ENCODE measurements around the gene DNM3. TPM values are rescaled to one million over a fixed set of nuclear protein-coding genes. Genes with fewer than 3 reads are reported as not detected.

DNM3 gene
- total and polyA plus RNA-seq, 2 of the 8 experiments (the other 6 are each of a cell fraction or from before 2014, with no cell fraction given) = 2.0 to 8.5 TPM

DNA sequence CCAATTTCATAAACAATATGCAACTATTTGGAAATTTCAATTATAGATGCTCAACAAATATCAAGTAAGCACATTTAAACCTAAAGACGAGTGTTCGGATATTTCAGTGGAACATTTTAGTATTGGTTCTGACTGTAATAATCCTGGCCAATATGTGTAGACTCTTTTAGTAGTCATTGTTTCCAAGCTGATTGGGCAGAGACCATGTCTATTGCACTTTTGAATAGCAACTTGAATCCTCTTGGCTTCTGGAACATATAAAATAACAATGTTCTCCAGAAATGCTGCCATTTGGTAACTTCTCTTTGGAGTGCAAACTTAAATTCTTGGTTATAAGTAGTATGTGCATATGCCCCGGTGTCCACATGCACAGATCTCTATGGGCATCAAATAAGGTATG lies 373.7 kb downstream of the DNM3 start:
- no peak overlapping the region for H2AFZ ChIP-seq (ENCODE audit: low read length)
- POLR2A ChIA-PET (ENCODE audit: partially characterized antibody) = no interaction called here
- no peak overlapping the region for H3K9ac ChIP-seq (replicated peaks in 1 of 4; ENCODE audit: extremely low read depth in 1 of 4, low read depth in 3 of 4, low read length in 3 of 4)
- H3K27me3 ChIP-seq (replicated peaks in 1 of 4; ENCODE audit: control insufficient read depth in 3 of 4, extremely low read depth in 1 of 4, insufficient read depth in 3 of 4, low read length in 3 of 4) = no peaks in the 10 kb centered on the region
- H3K56ac ChIP-seq (replicated peaks; ENCODE audit: insufficient read length, low read depth, low read length) = no peak overlapping the region
- H3K79me2 ChIP-seq (ENCODE audit: control insufficient read depth in 1 of 2, insufficient read depth in 2 of 2, low read length in 2 of 2) = no peaks in the 10 kb centered on the region
- H2AK5ac ChIP-seq (ENCODE audit: low read depth, low read length) = no peak overlapping the region
- no peaks in the 10 kb centered on the region for H4K20me1 ChIP-seq (replicated peaks in 1 of 2; ENCODE audit: control insufficient read depth in 1 of 2, insufficient read depth in 2 of 2, low read length in 2 of 2)
- no peak overlapping the region for H3K27ac ChIP-seq (ENCODE audit: low read depth, low read length)
- no peak overlapping the region for H2BK20ac ChIP-seq (ENCODE audit: low read length)
- H3K18ac ChIP-seq (ENCODE audit: extremely low read depth, low read length) = no peak overlapping the region
- H3K9me3 ChIP-seq (ENCODE audit: insufficient read depth in 2 of 2, low read depth in 1 of 2, low read length in 1 of 2) = no peaks in the 10 kb centered on the region
- CTCF ChIA-PET (ENCODE audit: partially characterized antibody) = interaction anchor here (0.6 kb wide), 1 partner anchor 50 kb away, joined by 3 read pairs; no protein-coding TSS in a partner anchor
- no peak overlapping the region for H4K91ac ChIP-seq (replicated peaks; ENCODE audit: insufficient read length, low read length)
- H3K79me1 ChIP-seq (ENCODE audit: low read depth, low read length) = no peaks in the 10 kb centered on the region
- H3K4me2 ChIP-seq (ENCODE audit: insufficient read depth in 1 of 2, low read depth in 2 of 2, low read length in 2 of 2) = no peak overlapping the region
- no peak overlapping the region for H4K5ac ChIP-seq (ENCODE audit: insufficient read length, low read depth, low read length)
- no peak overlapping the region for H3K4me3 ChIP-seq (ENCODE audit: extremely low read depth in 1 of 4, insufficient read depth in 2 of 4, low read depth in 3 of 4, low read length in 4 of 4)
- no peak overlapping the region for H2BK15ac ChIP-seq (ENCODE audit: low read length)
- H3K4ac ChIP-seq (replicated peaks; ENCODE audit: insufficient read length, low read depth, low read length) = no peak overlapping the region
- FAIRE-seq (no peak), DNase-seq (ENCODE audit: low read depth in 1 of 2, low spot score in 2 of 2) (no peak)
- H3K23me2 ChIP-seq (ENCODE audit: low read depth, low read length) = no peaks in the 10 kb centered on the region
- 92% methylated on average over 3 of the region's 3 CpGs; no CpG with 5 or more reads in 1 of the 2 experiments for WGBS, 2 experiments (ENCODE audit: extremely low coverage in 1 of 2, insufficient coverage in 1 of 2, insufficient read length in 1 of 2, insufficient replicate concordance in 2 of 2, low coverage in 1 of 2, low lambda C conversion rate in 2 of 2, missing lambda C conversion rate in 1 of 2)
- no peak overlapping the region for H2BK120ac ChIP-seq (replicated peaks; ENCODE audit: low read depth, low read length)
- H3K23ac ChIP-seq (ENCODE audit: insufficient read length) = no peak overlapping the region
- H3K14ac ChIP-seq (ENCODE audit: insufficient read length) = no peak overlapping the region
- H2BK12ac ChIP-seq (ENCODE audit: low read depth, low read length) = no peak overlapping the region
- no peak overlapping the region for H4K8ac ChIP-seq (ENCODE audit: extremely low read depth, insufficient read depth, low read length)
- no peak overlapping the region for H2BK5ac ChIP-seq (ENCODE audit: low read depth, low read length)
- no peaks in the 10 kb centered on the region for H3K36me3 ChIP-seq (ENCODE audit: control insufficient read depth in 2 of 4, insufficient read depth in 4 of 4, low read length in 3 of 4)
- no peaks in the 10 kb centered on the region for H3K4me1 ChIP-seq (replicated peaks in 1 of 4; ENCODE audit: control insufficient read depth in 3 of 4, insufficient read depth in 4 of 4, low read length in 3 of 4)
- no peak for TF ChIP-seq ATF2 (IDR thresholded peaks at IDR 0.05; ENCODE audit: low read length)
- no peak for TF ChIP-seq HDAC2 (IDR thresholded peaks at IDR 0.05; ENCODE audit: borderline replicate concordance in 1 of 2, low read depth in 2 of 2, low read length in 2 of 2)
- TF ChIP-seq RXRA (IDR thresholded peaks at IDR 0.05; ENCODE audit: insufficient read depth, low read depth, low read length) = no peak
- TF ChIP-seq POLR2AphosphoS5 (IDR thresholded peaks at IDR 0.05; ENCODE audit: low read depth, low read length) = no peak
- no peak for TF ChIP-seq CBX8 (IDR thresholded peaks at IDR 0.05; ENCODE audit: borderline replicate concordance, low read depth, low read length)
- no peak for TF ChIP-seq SP4 (IDR thresholded peaks at IDR 0.05; ENCODE audit: low read length)
- no peak for TF ChIP-seq NRF1 (IDR thresholded peaks at IDR 0.05; ENCODE audit: low read depth, low read length)
- TF ChIP-seq, protein P1, sequence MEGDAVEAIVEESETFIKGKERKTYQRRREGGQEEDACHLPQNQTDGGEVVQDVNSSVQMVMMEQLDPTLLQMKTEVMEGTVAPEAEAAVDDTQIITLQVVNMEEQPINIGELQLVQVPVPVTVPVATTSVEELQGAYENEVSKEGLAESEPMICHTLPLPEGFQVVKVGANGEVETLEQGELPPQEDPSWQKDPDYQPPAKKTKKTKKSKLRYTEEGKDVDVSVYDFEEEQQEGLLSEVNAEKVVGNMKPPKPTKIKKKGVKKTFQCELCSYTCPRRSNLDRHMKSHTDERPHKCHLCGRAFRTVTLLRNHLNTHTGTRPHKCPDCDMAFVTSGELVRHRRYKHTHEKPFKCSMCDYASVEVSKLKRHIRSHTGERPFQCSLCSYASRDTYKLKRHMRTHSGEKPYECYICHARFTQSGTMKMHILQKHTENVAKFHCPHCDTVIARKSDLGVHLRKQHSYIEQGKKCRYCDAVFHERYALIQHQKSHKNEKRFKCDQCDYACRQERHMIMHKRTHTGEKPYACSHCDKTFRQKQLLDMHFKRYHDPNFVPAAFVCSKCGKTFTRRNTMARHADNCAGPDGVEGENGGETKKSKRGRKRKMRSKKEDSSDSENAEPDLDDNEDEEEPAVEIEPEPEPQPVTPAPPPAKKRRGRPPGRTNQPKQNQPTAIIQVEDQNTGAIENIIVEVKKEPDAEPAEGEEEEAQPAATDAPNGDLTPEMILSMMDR (IDR thresholded peaks at IDR 0.05; ENCODE audit: control extremely low read depth in 1 of 3, insufficient read depth in 1 of 3, low read depth in 1 of 3, low read length in 3 of 3) = no peak
- TF ChIP-seq TBP (IDR thresholded peaks at IDR 0.05; ENCODE audit: low read depth, low read length) = no peak
- TF ChIP-seq HDAC6 (IDR thresholded peaks at IDR 0.05; ENCODE audit: low read depth, low read length) = no peak

Measured in H1 (cell line).